DMS 273 treated with DMSO at 0.1 percent for 48 hours (cell line): ENCODE data around the gene RAX2.

Experiments used
- DNase-seq: peaks from one replicate; lab custom pipeline; 2025; lab: John Stamatoyannopoulos, UW

The RAX2 gene

GRCh38 chr19:3725640-3726310, 46.3 kb downstream of the RAX2 start:
- peak; percentile 50 for DNase-seq

- no peak for DNase-seq
Observed at GRCh38 chr19:3725121-3725520, 46.9 kb downstream of the RAX2 start.

DNA sequence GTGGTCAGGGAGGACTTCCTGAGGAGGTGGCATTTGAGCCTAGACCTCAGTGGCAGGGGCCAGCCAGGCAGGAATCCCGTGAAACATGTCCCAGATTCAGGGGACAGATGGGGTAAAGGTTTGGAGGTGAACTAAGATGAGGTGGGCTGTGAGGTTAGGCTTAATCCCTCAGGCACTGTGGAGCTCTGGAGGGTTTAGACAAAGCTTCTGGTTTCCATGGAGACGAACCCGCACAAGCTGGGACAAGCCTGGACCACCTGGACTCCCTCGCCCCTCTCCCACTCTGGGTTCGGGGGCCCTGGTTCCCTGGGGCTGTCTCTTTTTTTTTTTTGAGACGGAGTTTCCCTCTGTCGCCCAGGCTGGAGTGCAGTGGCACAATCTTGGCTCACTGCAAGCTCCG, 48.1 kb downstream of the RAX2 start:
- DNase-seq: no peak

- no peak for DNase-seq
Observed at GRCh38 chr19:3723110-3723488, 48.9 kb downstream of the RAX2 start.

DNA sequence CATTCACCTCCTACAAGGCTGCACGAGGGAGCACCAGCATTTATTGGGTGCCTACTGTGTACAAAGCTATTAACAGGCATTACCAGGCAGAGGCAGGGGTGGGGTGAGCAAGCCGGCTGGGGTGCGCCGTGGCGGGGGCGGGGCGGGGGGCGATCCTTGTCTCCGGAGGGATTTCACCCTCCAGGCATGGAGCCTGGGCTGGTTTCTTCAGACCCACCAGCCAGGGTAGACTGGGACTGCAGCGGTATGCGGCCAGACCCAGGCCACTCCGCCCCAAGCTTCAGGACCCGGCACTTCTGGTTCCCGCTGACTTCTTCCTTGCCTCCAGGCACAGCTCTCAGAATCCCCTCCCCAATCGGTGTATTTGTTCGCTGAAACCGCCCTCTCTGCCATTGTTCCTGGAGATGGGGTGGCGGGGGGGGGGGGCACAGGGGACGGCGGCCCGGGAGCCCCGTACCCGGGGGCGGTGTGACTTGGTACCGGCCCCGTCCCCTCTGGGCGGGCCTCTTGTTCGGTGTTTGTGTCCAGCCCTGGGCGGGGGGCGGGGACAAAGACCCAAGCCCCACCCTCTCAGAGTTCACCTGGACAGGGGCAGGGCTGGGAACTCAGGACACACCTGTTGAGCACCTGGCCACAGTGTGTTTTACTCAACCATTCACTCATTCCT, 49.5 kb downstream of the RAX2 start:
- DNase-seq: no peak

DNA sequence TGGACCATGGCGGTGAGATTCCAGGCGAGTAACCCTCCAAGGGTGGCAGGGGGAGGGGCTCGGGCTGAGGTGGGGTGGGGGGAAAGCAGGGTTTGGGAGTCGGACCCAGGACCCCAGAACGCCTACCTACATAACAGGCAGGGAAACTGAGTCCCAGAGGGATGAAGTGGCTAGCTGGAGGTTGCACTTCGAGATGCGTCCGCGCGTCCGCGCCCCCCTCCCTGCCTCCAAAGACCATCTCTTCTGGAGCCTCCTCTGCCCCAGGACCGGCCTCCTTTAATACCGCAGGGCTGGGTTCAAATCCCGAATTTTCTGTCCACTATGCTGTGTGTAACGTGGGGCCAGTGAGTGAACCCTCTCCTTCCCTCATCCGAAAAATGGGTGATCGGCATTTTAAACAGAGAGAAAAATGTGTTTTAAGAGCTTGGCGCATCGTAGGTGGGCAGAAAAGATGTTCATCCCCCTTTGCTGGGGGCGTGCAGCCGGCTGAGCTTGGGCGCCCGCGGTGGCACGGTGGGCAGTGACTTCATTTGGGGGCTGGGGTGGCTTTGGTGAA, 50.1 kb downstream of the RAX2 start:
- DNase-seq: no peak

GRCh38 chr19:3721131-3721886, 50.7 kb downstream of the RAX2 start:
- DNase-seq: peak; percentile 47

GRCh38 chr19:3720349-3720917, 51.6 kb downstream of the RAX2 start:
- DNase-seq: no peak

- no peak for DNase-seq
Observed at GRCh38 chr19:3719868-3720267, 52.2 kb downstream of the RAX2 start.
